HepG2 (cell line): ENCODE measurements around the gene UCK2. TPM values are rescaled to one million over a fixed set of nuclear protein-coding genes. Genes with fewer than 3 reads are reported as not detected.

Source experiments
- AGO1 ChIP-seq: fragments of 200-400 bp; formaldehyde crosslinking; IDR thresholded peaks from 2 replicates; pipeline ENCODE4 v1.6.1; 2017; ENCODE audit warnings: mild to moderate bottlenecking, low read depth, low read length, moderate library complexity; ENCODE audit not compliant: poor library complexity, severe bottlenecking
- CENPX ChIP-seq: sonication (generic); formaldehyde crosslinking; IDR thresholded peaks from 2 replicates; pipeline ENCODE4 v1.9.0; 2021; ENCODE audit warnings: mild to moderate bottlenecking, missing genetic modification reagents, moderate library complexity
- CREBL2 ChIP-seq: sonication (generic); formaldehyde crosslinking; IDR thresholded peaks from 2 replicates; pipeline ENCODE4 v1.8.1; 2023; ENCODE audit warnings: missing genetic modification reagents, mild to moderate bottlenecking, borderline replicate concordance
- DMTF1 ChIP-seq: sonication (generic); formaldehyde crosslinking; IDR thresholded peaks from 2 replicates; pipeline ENCODE4 v1.4.0; 2020; ENCODE audit warnings: mild to moderate bottlenecking, missing genetic modification reagents
- FOSL2 ChIP-seq: sonication (generic); formaldehyde crosslinking; IDR thresholded peaks from 2 replicates; pipeline ENCODE4 v1.4.0; 2020; ENCODE audit warnings: missing genetic modification reagents
- FUBP1 ChIP-seq: sonication (generic); formaldehyde crosslinking; IDR thresholded peaks from 2 replicates; pipeline ENCODE4 v1.5.1; 2020; ENCODE audit warnings: missing genetic modification reagents, mild to moderate bottlenecking, borderline replicate concordance
- HCFC1 ChIP-seq: fragments of 150-350 bp; IDR thresholded peaks from 2 replicates; pipeline ENCODE4 v1.6.1; 2014; ENCODE audit warnings: low read depth, low read length
- HMG20B ChIP-seq: conservative IDR thresholded peaks from 2 replicates; pipeline ENCODE4 v1.6.1; 2016; ENCODE audit warnings: missing genetic modification reagents, missing compliant biosample characterization
- HNRNPK ChIP-seq: fragments of 200-400 bp; formaldehyde crosslinking; IDR thresholded peaks from 2 replicates; pipeline ENCODE4 v1.6.1; 2018; ENCODE audit warnings: low read length, low read depth, moderate library complexity, mild to moderate bottlenecking; ENCODE audit not compliant: poor library complexity, severe bottlenecking
- KLF9 ChIP-seq: IDR thresholded peaks from 2 replicates; pipeline ENCODE4 v1.6.1; 2016; ENCODE audit warnings: low read depth
- MAFG ChIP-seq: sonication (generic); formaldehyde crosslinking; IDR thresholded peaks from 2 replicates; pipeline ENCODE4 v1.5.1; 2020; ENCODE audit warnings: mild to moderate bottlenecking, missing genetic modification reagents
- MZF1 ChIP-seq: sonication (generic); formaldehyde crosslinking; IDR thresholded peaks from 2 replicates; pipeline ENCODE4 v1.8.1; 2023; ENCODE audit warnings: mild to moderate bottlenecking, missing genetic modification reagents, borderline replicate concordance
- POGK ChIP-seq: sonication (generic); formaldehyde crosslinking; conservative IDR thresholded peaks from 2 replicates; pipeline ENCODE4 v1.8.0; 2022; ENCODE audit warnings: mild to moderate bottlenecking, moderate library complexity, missing genetic modification reagents
- REL ChIP-seq: sonication (generic); formaldehyde crosslinking; conservative IDR thresholded peaks from 2 replicates; pipeline ENCODE4 v1.8.0; 2022; ENCODE audit warnings: mild to moderate bottlenecking, missing genetic modification reagents, moderate library complexity
- SMARCE1 ChIP-seq: fragments of 450-650 bp; IDR thresholded peaks from 2 replicates; pipeline ENCODE4 v1.6.1; 2017; ENCODE audit warnings: borderline replicate concordance
- THYN1 ChIP-seq: sonication (generic); formaldehyde crosslinking; IDR thresholded peaks from 2 replicates; pipeline ENCODE4 v1.8.1; 2023; ENCODE audit warnings: low read depth, mild to moderate bottlenecking, moderate library complexity, missing genetic modification reagents, borderline replicate concordance
- ZNF18 ChIP-seq: sonication (generic); formaldehyde crosslinking; IDR thresholded peaks from 2 replicates; pipeline ENCODE4 v1.8.0; 2022; ENCODE audit warnings: mild to moderate bottlenecking, missing genetic modification reagents; ENCODE audit not compliant: insufficient replicate concordance
- ZNF562 ChIP-seq: sonication (generic); formaldehyde crosslinking; IDR thresholded peaks from 2 replicates; pipeline ENCODE4 v1.8.0; 2022; ENCODE audit warnings: missing genetic modification reagents, borderline replicate concordance
- ZNF674 ChIP-seq: sonication (generic); formaldehyde crosslinking; IDR thresholded peaks from 2 replicates; pipeline ENCODE4 v1.5.0; 2020; ENCODE audit warnings: low read depth, mild to moderate bottlenecking, missing genetic modification reagents
- ZNF776 ChIP-seq: sonication (generic); formaldehyde crosslinking; IDR thresholded peaks from 2 replicates; pipeline ENCODE4 v1.4.0; 2020; ENCODE audit warnings: mild to moderate bottlenecking, missing genetic modification reagents
- ZNF883 ChIP-seq: sonication (generic); formaldehyde crosslinking; IDR thresholded peaks from 2 replicates; pipeline ENCODE4 v1.5.1; 2020; ENCODE audit warnings: mild to moderate bottlenecking, missing genetic modification reagents; ENCODE audit errors: not compliant biosample characterization
- polyA plus RNA-seq, 8 experiments: library from polyadenylated mRNA; depleted of rRNA in 3 of 8; stranded (reverse) in 7 of 8; unstranded in 1 of 8; fragments of >200 nt; fragmentation: Illumina TruSeq in 4 of 8; extraction: Trizol in 4 of 8; gene quantifications; 2 replicates each; pipeline versions ENCODE4 v1.2.1 to v1.2.3, GENCODE V29; 2011 to 2016; ENCODE audit warnings: low read depth in 4 of 8, missing spikeins in 1 of 8, mixed read lengths in 1 of 8; ENCODE audit not compliant: insufficient read depth in 1 of 8
- total RNA-seq, 5 experiments: library from RNA; depleted of rRNA; stranded (reverse); fragments of >200 nt; fragmentation: Illumina TruSeq; extraction: Trizol; gene quantifications; 2 replicates each; pipeline ENCODE4 v1.2.3, GENCODE V29; 2016; ENCODE audit warnings: low read depth in 1 of 5

UCK2 gene
- total and polyA plus RNA-seq, 2 of the 13 experiments (the other 11 are each of a cell fraction or from before 2014, with no cell fraction given) = 64.3 to 78.0 TPM

GRCh38 chr1:165828103-165828668 lies 772 bp downstream of the UCK2 start (continued):
- TF ChIP-seq MAFG (CRISPR knock-in tag) (no peak), ZNF883 (no peak), CENPX (CRISPR knock-in tag) (no peak), KLF9 (no peak), AGO1 (no peak), ZNF18 (CRISPR knock-in tag) (no peak), SMARCE1 (no peak), FUBP1 (CRISPR knock-in tag) (no peak), THYN1 (no peak), HCFC1 (no peak), DMTF1 (CRISPR knock-in tag) (no peak), REL (CRISPR knock-in tag) (no peak), POGK (CRISPR knock-in tag) (no peak), ZNF562 (no peak), ZNF776 (CRISPR knock-in tag) (no peak), ZNF674 (CRISPR knock-in tag) (no peak), HMG20B (CRISPR knock-in tag) (no peak), MZF1 (CRISPR knock-in tag) (no peak), CREBL2 (CRISPR knock-in tag) (0 out of 2 replicates have a peak, but pooled peaks have one; percentile 30), FOSL2 (CRISPR knock-in tag) (0 out of 2 replicates have a peak, but pooled peaks have one; percentile 4), HNRNPK (peak; percentile 78)
